ENCODE data around the gene LATS2.

GRCh38 chr13:21080593-21080891, 19.2 kb upstream of the LATS2 start:
- no peak for TF ChIP-seq POLR2A (IDR thresholded peaks at IDR 0.05)
- no peak for TF ChIP-seq EP300 (IDR thresholded peaks at IDR 0.05)
- no peak for TF ChIP-seq CTCF (IDR thresholded peaks at IDR 0.05)
